OCI-LY1 (cell line): ENCODE data around the gene DCTN3.

Source experiments
- H2AFZ ChIP-seq: fragments of 200-600 bp; sonication (generic), shearing (Covaris generic); 2 replicates; pipeline ENCODE4 v1.6.0; 2014; ENCODE audit warnings: antibody characterized with exemption, mild to moderate bottlenecking, low read length
- H3F3A ChIP-seq: fragments of 200-600 bp; sonication (generic), shearing (Covaris generic); 2 replicates; pipeline ENCODE4 v1.6.0; 2014; ENCODE audit warnings: mild to moderate bottlenecking, antibody characterized with exemption, low read length, moderate library complexity; ENCODE audit not compliant: insufficient read depth
- H3K27ac ChIP-seq: fragments of 200-600 bp; sonication (generic); 2 replicates; pipeline ENCODE4 v1.5.1; 2014; ENCODE audit warnings: low read length, mixed run types, mild to moderate bottlenecking, low read depth; ENCODE audit not compliant: poor library complexity, severe bottlenecking
- H3K27me3 ChIP-seq: fragments of 200-600 bp; sonication (generic); 2 replicates; pipeline ENCODE4 v1.6.0; 2014; ENCODE audit warnings: antibody characterized with exemption, mild to moderate bottlenecking, low read length, moderate library complexity; ENCODE audit not compliant: insufficient read depth
- H3K36me3 ChIP-seq: fragments of 200-600 bp; sonication (generic); 2 replicates; pipeline ENCODE4 v1.6.1; 2014; ENCODE audit warnings: mild to moderate bottlenecking, antibody characterized with exemption, low read length, moderate library complexity, mixed read lengths; ENCODE audit not compliant: insufficient read depth
- H3K4me1 ChIP-seq: fragments of 200-600 bp; sonication (generic); 2 replicates; pipeline ENCODE4 v1.5.1; 2014; ENCODE audit warnings: mild to moderate bottlenecking, low read length, moderate library complexity; ENCODE audit not compliant: insufficient read depth, severe bottlenecking
- H3K4me2 ChIP-seq: fragments of 200-600 bp; sonication (generic), shearing (Covaris generic); 2 replicates; pipeline ENCODE4 v1.6.1; 2014; ENCODE audit warnings: low read length
- H3K4me3 ChIP-seq: fragments of 200-600 bp; sonication (generic); 2 replicates; pipeline ENCODE4 v1.5.1; 2014; ENCODE audit warnings: low read length, low read depth, mild to moderate bottlenecking, mixed read lengths; ENCODE audit not compliant: poor library complexity, severe bottlenecking
- H3K79me2 ChIP-seq: fragments of 200-600 bp; shearing (Covaris generic); 2 replicates; pipeline ENCODE4 v1.6.1; 2016; ENCODE audit warnings: mixed run types, low read length, mixed read lengths; ENCODE audit not compliant: insufficient read depth
- H3K9ac ChIP-seq: fragments of 200-600 bp; sonication (generic), shearing (Covaris generic); 2 replicates; pipeline ENCODE4 v1.6.1; 2014; ENCODE audit warnings: mild to moderate bottlenecking, low read length, mixed read lengths
- H3K9me2 ChIP-seq: fragments of 200-600 bp; sonication (generic), shearing (Covaris generic); 2 replicates; pipeline ENCODE4 v1.6.1; 2014; ENCODE audit warnings: low read depth, mild to moderate bottlenecking, low read length, mixed read lengths
- H3K9me3 ChIP-seq: fragments of 200-600 bp; shearing (Covaris generic); 2 replicates; pipeline ENCODE4 v1.6.1; 2014; ENCODE audit warnings: low read length, mixed read lengths
- H4K20me1 ChIP-seq: fragments of 200-600 bp; sonication (generic), shearing (Covaris generic); 2 replicates; pipeline ENCODE4 v1.6.0; 2016; ENCODE audit warnings: mild to moderate bottlenecking, low read length; ENCODE audit not compliant: insufficient read depth
- EZH2 ChIP-seq: fragments of 200-600 bp; sonication (generic), shearing (Covaris generic); IDR thresholded peaks from 2 replicates; pipeline ENCODE4 v1.8.0; 2017; ENCODE audit warnings: borderline replicate concordance, mixed run types, mild to moderate bottlenecking, antibody characterized with exemption, low read length, moderate library complexity, mixed read lengths
- TF ChIP-seq, protein P1 (sequence below): fragments of 200-600 bp; sonication (generic), shearing (Covaris generic); IDR thresholded peaks from 2 replicates; pipeline ENCODE4 v1.5.1; 2017; ENCODE audit warnings: mild to moderate bottlenecking, antibody characterized with exemption, low read length, moderate library complexity, mixed read lengths

The DCTN3 gene

DNA sequence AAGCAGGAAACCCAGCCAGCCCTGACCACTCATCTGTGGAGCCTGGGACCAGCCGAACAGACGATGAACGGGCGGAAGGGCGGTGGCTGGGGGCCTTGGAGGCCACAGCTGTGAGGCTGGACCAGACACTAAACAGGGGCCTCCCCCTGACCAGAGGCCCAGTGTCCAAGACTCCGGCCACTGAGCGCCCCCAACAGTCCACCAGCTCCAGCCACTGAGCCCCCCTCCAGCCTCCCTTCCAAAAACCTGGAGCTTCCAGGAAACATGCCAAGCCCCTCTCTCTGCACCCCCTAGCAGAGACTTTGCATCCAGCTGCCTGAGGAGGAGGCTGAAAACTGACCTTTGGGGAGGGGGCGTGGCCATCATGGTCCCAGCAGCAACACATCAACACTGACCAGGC is 54.0 kb downstream of the DCTN3 start:
- Histone ChIP-seq H3F3A (no peaks in the 10 kb centered on the region), H3K9me2 (no peaks in the 10 kb centered on the region), H3K27ac (no peak overlapping the region), H3K4me1 (no peaks in the 10 kb centered on the region), H3K36me3 (no peaks in the 10 kb centered on the region), H3K9me3 (no peaks in the 10 kb centered on the region), H2AFZ (no peak overlapping the region), H4K20me1 (no peaks in the 10 kb centered on the region), H3K27me3 (peaks cover 12% of the 10 kb centered on the region; the same call in 1 of the 2 replicates), H3K4me2 (no peak overlapping the region), H3K79me2 (no peaks in the 10 kb centered on the region), H3K9ac (no peak overlapping the region), H3K4me3 (no peak overlapping the region)
- TF ChIP-seq, protein P1, sequence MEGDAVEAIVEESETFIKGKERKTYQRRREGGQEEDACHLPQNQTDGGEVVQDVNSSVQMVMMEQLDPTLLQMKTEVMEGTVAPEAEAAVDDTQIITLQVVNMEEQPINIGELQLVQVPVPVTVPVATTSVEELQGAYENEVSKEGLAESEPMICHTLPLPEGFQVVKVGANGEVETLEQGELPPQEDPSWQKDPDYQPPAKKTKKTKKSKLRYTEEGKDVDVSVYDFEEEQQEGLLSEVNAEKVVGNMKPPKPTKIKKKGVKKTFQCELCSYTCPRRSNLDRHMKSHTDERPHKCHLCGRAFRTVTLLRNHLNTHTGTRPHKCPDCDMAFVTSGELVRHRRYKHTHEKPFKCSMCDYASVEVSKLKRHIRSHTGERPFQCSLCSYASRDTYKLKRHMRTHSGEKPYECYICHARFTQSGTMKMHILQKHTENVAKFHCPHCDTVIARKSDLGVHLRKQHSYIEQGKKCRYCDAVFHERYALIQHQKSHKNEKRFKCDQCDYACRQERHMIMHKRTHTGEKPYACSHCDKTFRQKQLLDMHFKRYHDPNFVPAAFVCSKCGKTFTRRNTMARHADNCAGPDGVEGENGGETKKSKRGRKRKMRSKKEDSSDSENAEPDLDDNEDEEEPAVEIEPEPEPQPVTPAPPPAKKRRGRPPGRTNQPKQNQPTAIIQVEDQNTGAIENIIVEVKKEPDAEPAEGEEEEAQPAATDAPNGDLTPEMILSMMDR = no peak

DNA sequence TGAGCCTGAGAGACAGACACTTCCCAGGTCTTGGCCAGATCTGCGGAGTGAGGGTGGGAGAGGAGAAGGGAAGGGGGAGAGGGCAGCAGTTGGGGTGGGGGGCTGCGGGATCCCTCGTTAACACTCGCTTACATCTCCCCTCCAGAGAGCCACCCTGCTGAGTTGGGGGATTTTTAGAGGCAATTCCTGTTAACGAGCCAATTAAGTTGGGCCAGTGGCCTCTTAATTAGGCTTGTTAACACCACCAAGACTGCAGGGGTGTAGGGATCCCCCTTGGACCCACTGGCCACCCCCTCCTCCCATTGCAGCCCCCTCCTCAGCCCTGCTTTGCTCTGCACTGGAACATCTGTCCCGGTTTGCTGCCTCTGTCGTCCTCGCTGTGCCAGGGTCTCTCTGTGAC is 54.4 kb downstream of the DCTN3 start:
- Histone ChIP-seq H3K27ac (no peak overlapping the region), H3K4me2 (no peak overlapping the region), H3F3A (no peaks in the 10 kb centered on the region), H3K27me3 (peaks cover 12% of the 10 kb centered on the region; the same call in 1 of the 2 replicates), H2AFZ (no peak overlapping the region), H3K9me2 (no peaks in the 10 kb centered on the region), H3K4me3 (no peak overlapping the region), H3K36me3 (no peaks in the 10 kb centered on the region), H3K9ac (no peak overlapping the region), H3K79me2 (no peaks in the 10 kb centered on the region), H3K9me3 (no peaks in the 10 kb centered on the region), H3K4me1 (no peaks in the 10 kb centered on the region), H4K20me1 (no peaks in the 10 kb centered on the region)
- TF ChIP-seq, protein P1 = no peak
- TF ChIP-seq EZH2 = no peak

DNA sequence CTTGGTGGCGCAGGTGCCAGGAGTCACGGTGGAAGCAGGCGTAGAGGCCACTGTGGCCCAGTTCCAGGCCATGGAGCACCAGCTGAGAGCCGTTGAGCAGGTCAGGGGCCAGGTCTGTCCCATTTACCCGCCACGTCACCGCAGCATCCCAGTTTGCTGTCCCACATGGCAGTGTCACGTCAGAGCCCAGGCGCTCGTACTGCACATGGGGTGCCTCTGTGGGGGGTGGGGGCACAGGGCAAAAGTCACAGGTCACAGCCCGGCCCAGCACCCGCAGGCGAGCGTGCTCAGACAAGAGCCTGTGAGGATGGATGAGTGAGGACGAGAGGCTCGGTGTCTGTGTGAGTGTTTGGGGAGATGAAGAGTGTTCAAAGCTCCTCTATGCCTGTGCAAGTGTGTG is 55.7 kb downstream of the DCTN3 start:
- Histone ChIP-seq H4K20me1 (no peaks in the 10 kb centered on the region), H2AFZ (no peak overlapping the region), H3K36me3 (no peaks in the 10 kb centered on the region), H3K9ac (no peak overlapping the region), H3F3A (no peaks in the 10 kb centered on the region), H3K4me3 (no peak overlapping the region), H3K27ac (no peak overlapping the region), H3K4me1 (no peaks in the 10 kb centered on the region), H3K79me2 (no peaks in the 10 kb centered on the region), H3K9me2 (no peaks in the 10 kb centered on the region), H3K4me2 (no peak overlapping the region), H3K27me3 (peaks cover 12% of the 10 kb centered on the region; the same call in 1 of the 2 replicates), H3K9me3 (no peaks in the 10 kb centered on the region)
- TF ChIP-seq EZH2 = no peak
- TF ChIP-seq, protein P1 = no peak
